ENCODE measurements around the gene OR13H1. TPM values are rescaled to one million over a fixed set of nuclear protein-coding genes. Genes with fewer than 3 reads are reported as not detected.

Gene OR13H1
- total and polyA plus RNA-seq, 2 of the 4 experiments (the other 2 are of a cell fraction) = not detected

DNA sequence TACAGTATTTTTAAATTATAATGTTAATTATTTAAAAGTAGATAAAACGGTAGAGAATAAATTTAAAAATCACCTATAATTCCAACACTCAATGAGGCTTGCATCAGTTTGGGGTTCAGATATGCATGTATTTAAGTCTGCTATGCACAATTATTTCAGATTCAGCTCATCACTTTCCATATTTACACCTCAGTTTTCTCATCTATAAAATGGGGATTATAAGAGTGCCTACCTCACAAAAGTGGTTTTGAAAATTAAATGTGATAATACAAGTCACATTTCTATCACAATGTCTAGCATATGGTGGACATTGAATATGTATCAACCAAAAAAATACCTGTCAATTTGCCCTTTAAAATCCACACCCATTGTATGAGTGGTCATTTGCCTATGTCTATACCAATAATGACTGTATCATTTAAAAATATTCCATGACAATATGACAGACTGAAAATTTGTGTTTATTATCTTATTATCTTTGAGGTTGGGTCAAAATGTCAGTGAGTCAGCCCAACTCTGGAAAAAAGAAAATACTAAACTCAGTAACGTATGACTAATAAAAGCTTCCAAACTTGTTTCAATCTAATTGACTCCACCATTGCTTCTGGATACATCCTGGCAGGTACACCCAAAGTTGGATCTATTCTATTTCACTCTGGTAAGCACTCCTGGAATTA, 20.8 kb downstream of the OR13H1 start:
- CTCF ChIA-PET = no interaction called here
- Histone ChIP-seq H3K4me1 (ENCODE audit: control insufficient read depth, insufficient read depth, low read length) (no peaks in the 10 kb centered on the region), H3K9me3 (ENCODE audit: control insufficient read depth, insufficient read depth, low read length) (0 out of 2 replicates have a peak, but pooled peaks cover 2% of the 10 kb centered on the region), H3K23ac (ENCODE audit: low read depth, low read length) (no peak overlapping the region), H3K4me3 (ENCODE audit: insufficient read depth, low read depth, low read length) (no peak overlapping the region), H3K14ac (replicated peaks; ENCODE audit: low read depth, low read length) (no peak overlapping the region), H2BK15ac (ENCODE audit: low read depth, low read length) (no peak overlapping the region), H4K20me1 (ENCODE audit: insufficient read depth, low read length) (no peaks in the 10 kb centered on the region), H4K91ac (ENCODE audit: insufficient read depth, low read depth, low read length) (no peak overlapping the region), H3K4me2 (ENCODE audit: low read depth, low read length) (no peak overlapping the region), H3K4ac (ENCODE audit: low read depth, low read length) (no peak overlapping the region), H3K9me1 (ENCODE audit: insufficient read depth, low read length) (no peaks in the 10 kb centered on the region), H3K27me3 (ENCODE audit: control insufficient read depth, insufficient read depth, low read length) (no peaks in the 10 kb centered on the region; the same call in none of the 2 replicates), H2BK120ac (ENCODE audit: low read depth, low read length) (no peak overlapping the region), H3K9ac (ENCODE audit: low read depth, low read length) (no peak overlapping the region), H3K36me3 (ENCODE audit: control insufficient read depth, insufficient read depth, low read length) (no peaks in the 10 kb centered on the region), H2AFZ (replicated peaks; ENCODE audit: low read length, poor library complexity) (no peak overlapping the region), H2BK20ac (ENCODE audit: low read depth, low read length) (no peak overlapping the region), H2BK5ac (ENCODE audit: low read depth, low read length, poor library complexity, severe bottlenecking) (no peak overlapping the region), H4K5ac (ENCODE audit: low read depth, low read length) (no peak overlapping the region), H3K56ac (ENCODE audit: extremely low read depth, insufficient read depth, low read length) (no peak overlapping the region), H3K79me1 (ENCODE audit: low read depth in 1 of 2, low read length in 2 of 2) (no peaks in the 10 kb centered on the region), H3K18ac (ENCODE audit: low read depth, low read length) (no peak overlapping the region), H2AK5ac (ENCODE audit: low read depth, low read length) (no peak overlapping the region), H3K27ac (ENCODE audit: insufficient read depth, low read length) (no peak overlapping the region), H4K8ac (ENCODE audit: low read depth in 2 of 2, low read length in 2 of 2) (no peak overlapping the region), H2AK9ac (replicated peaks; ENCODE audit: low read depth, low read length, poor library complexity) (no peak overlapping the region)
- in situ Hi-C loops (cut with MboI; ENCODE audit: low sequenced_read_pairs) = no loop called here
- POLR2A ChIA-PET (ENCODE audit: unreplicated experiment) = no interaction called here
- TF ChIP-seq RFX5 (IDR thresholded peaks at IDR 0.05; ENCODE audit: low read depth, low read length) (no peak), CEBPB (IDR thresholded peaks at IDR 0.05; ENCODE audit: low read depth, low read length) (no peak), BHLHE40 (IDR thresholded peaks at IDR 0.05; ENCODE audit: low read depth, low read length) (no peak), SMC3 (IDR thresholded peaks at IDR 0.05; ENCODE audit: low read depth, low read length) (no peak), FOS (IDR thresholded peaks at IDR 0.05; ENCODE audit: low read depth, low read length) (no peak)
- TF ChIP-seq, protein P1, sequence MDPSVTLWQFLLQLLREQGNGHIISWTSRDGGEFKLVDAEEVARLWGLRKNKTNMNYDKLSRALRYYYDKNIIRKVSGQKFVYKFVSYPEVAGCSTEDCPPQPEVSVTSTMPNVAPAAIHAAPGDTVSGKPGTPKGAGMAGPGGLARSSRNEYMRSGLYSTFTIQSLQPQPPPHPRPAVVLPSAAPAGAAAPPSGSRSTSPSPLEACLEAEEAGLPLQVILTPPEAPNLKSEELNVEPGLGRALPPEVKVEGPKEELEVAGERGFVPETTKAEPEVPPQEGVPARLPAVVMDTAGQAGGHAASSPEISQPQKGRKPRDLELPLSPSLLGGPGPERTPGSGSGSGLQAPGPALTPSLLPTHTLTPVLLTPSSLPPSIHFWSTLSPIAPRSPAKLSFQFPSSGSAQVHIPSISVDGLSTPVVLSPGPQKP (IDR thresholded peaks at IDR 0.05; ENCODE audit: borderline replicate concordance, low read depth, low read length) = no peak
- TF ChIP-seq, protein P2, sequence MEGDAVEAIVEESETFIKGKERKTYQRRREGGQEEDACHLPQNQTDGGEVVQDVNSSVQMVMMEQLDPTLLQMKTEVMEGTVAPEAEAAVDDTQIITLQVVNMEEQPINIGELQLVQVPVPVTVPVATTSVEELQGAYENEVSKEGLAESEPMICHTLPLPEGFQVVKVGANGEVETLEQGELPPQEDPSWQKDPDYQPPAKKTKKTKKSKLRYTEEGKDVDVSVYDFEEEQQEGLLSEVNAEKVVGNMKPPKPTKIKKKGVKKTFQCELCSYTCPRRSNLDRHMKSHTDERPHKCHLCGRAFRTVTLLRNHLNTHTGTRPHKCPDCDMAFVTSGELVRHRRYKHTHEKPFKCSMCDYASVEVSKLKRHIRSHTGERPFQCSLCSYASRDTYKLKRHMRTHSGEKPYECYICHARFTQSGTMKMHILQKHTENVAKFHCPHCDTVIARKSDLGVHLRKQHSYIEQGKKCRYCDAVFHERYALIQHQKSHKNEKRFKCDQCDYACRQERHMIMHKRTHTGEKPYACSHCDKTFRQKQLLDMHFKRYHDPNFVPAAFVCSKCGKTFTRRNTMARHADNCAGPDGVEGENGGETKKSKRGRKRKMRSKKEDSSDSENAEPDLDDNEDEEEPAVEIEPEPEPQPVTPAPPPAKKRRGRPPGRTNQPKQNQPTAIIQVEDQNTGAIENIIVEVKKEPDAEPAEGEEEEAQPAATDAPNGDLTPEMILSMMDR (conservative IDR thresholded peaks at IDR 0.05; ENCODE audit: low read depth, low read length) = no peak
- no CpG with 5 or more reads among the region's 2 CpGs for WGBS, 2 experiments (ENCODE audit: extremely low coverage in 2 of 2, insufficient read length in 1 of 2)
- DNase-seq (no peak), ATAC-seq (ENCODE audit: low read depth) (no peak)
- dilution Hi-C loops (cut with HindIII; ENCODE audit: low sequenced_read_pairs, unreplicated experiment) = no loop called here
- no TSS peak for BruUV-seq (replicated peaks)
- intact Hi-C loops (cut with micrococcal nuclease) = no loop called here
